ENCODE measurements around the gene L3HYPDH.

The L3HYPDH gene

DNA sequence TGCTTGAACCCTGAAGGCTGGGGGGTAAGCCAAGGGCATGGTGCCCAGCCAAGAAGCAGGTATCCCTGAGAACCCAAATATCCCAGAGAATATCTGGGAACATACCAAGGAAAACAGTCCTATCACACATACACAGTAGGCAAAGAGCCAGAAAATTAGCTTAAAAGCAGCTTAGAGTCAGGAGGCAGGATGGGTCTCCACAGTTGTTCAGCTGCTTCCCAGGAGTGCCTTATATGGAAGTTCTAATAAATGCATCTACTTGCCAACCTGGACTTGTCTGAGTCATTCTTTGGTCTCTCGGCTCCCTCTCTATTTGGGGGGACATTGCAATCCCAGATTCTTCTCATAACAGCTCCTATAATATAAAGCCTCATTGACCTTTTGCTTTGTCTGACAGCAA is 10.0 kb downstream of the L3HYPDH start:
- TF ChIP-seq FOXM1 (IDR thresholded peaks at IDR 0.05; ENCODE audit: borderline replicate concordance, low read depth) (no peak), NFIC (IDR thresholded peaks at IDR 0.05) (no peak), CEBPB (IDR thresholded peaks at IDR 0.05) (no peak)

DNA sequence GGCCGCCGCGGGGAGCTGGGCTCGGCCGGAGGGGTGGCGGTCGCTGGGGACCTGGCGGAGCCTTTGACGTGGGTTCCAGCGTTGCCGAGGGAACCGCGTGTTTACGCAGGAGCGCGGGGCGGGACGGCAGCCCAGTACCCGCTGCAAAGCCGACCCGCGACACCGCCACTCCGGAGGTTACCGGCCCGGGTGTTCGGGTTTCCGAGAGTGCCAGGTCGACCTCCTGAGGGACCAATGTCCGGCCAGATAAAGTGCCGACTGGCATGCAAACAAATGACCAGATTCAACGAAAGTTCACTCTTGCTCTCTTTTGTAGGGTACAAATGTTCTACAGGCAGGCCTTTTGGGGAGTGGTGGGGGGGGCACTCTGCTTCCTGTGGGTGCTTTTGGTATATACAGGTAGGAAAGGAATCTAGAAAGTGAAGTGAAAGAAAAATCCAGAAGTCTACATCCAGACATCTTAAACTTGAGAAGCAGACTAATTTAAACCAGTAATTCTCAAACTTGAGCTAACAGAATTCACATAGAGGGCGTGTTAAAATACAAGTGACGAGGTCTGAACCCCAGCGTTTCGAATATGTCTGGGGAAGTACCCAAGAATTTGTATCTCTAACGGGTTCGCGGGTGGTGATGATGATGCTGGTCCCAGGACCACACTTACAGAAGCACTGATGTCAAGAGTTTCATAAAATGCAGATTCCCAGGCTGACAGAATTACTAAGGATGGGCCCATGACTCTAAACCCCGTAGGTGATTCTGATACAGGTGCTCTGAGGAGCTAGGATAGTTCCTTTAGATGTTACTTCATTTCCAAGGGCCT is 18.7 kb downstream of the L3HYPDH start, which contains the start of gene GPR135:
Gene GPR135 (minus strand): TSS at position 65 of the 820 bp plus-strand sequence. CDS start 154 bp downstream, outside the sequence.
- TF ChIP-seq TAF1 (IDR thresholded peaks at IDR 0.05; ENCODE audit: low read depth) (0 out of 2 replicates have a peak, but pooled peaks have one; percentile 3), YY1 (IDR thresholded peaks at IDR 0.05; ENCODE audit: low read depth) (no peak), TCF12 (IDR thresholded peaks at IDR 0.05; ENCODE audit: low read depth) (no peak)
- TF ChIP-seq, protein P1, sequence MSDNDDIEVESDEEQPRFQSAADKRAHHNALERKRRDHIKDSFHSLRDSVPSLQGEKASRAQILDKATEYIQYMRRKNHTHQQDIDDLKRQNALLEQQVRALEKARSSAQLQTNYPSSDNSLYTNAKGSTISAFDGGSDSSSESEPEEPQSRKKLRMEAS (IDR thresholded peaks at IDR 0.05): peak; percentile 27; the same call in 1 of the 2 replicates

DNA sequence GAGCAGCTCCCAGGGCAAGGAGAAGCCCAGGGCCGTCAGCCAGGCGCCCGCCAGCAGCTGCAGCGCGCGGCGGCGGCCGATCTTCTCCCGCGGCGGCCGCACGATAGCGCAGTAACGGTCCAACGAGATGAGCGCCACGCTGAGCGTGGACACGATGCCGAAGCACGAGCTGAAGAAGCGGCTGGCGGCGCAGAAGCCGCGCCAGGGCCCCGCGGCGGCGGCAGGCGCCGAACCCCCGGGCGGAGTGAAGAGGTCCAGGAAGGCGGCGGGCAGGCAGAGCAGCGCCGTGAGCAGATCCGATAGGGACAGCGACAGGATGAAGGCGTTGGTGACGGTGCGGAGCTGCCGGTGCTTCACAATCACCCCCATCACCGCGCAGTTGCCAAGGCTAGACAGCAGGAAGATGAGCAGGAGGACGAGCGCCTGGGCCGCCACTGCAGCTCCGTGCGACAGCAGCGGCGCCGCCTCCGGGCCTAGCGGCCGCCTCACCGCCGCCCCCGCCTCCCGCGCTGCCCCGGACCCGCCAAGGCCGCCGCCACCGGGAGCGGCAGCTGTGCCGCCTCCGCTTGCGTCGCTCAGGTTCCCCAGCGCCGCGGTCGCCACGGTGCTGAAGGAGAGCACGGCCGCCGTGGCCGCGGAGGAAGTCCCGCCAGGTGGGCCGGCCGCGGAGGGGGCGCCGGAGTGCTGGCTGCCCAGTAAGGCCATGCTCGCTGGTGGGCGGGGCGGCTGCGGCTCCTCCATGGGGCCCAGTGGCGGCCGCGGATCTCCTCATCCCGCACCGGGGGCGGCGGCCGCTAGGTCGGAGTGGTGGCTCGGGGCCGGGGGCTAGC is 19.5 kb downstream of the L3HYPDH start:
- TF ChIP-seq ZBTB7A (IDR thresholded peaks at IDR 0.05; ENCODE audit: low read depth): peak; percentile 63; the same call in 1 of the 2 replicates
- TF ChIP-seq EP300 (IDR thresholded peaks at IDR 0.05; ENCODE audit: borderline replicate concordance): no peak
- TF ChIP-seq EGR1 (IDR thresholded peaks at IDR 0.05): no peak
- no peak for TF ChIP-seq TEAD4 (IDR thresholded peaks at IDR 0.05)
- TF ChIP-seq RAD21 (IDR thresholded peaks at IDR 0.05; ENCODE audit: low read depth): no peak
- TF ChIP-seq, protein P2, sequence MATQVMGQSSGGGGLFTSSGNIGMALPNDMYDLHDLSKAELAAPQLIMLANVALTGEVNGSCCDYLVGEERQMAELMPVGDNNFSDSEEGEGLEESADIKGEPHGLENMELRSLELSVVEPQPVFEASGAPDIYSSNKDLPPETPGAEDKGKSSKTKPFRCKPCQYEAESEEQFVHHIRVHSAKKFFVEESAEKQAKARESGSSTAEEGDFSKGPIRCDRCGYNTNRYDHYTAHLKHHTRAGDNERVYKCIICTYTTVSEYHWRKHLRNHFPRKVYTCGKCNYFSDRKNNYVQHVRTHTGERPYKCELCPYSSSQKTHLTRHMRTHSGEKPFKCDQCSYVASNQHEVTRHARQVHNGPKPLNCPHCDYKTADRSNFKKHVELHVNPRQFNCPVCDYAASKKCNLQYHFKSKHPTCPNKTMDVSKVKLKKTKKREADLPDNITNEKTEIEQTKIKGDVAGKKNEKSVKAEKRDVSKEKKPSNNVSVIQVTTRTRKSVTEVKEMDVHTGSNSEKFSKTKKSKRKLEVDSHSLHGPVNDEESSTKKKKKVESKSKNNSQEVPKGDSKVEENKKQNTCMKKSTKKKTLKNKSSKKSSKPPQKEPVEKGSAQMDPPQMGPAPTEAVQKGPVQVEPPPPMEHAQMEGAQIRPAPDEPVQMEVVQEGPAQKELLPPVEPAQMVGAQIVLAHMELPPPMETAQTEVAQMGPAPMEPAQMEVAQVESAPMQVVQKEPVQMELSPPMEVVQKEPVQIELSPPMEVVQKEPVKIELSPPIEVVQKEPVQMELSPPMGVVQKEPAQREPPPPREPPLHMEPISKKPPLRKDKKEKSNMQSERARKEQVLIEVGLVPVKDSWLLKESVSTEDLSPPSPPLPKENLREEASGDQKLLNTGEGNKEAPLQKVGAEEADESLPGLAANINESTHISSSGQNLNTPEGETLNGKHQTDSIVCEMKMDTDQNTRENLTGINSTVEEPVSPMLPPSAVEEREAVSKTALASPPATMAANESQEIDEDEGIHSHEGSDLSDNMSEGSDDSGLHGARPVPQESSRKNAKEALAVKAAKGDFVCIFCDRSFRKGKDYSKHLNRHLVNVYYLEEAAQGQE (IDR thresholded peaks at IDR 0.05; ENCODE audit: low read depth): peak; percentile 42; the same call in 1 of the 2 replicates
- TF ChIP-seq CEBPB (IDR thresholded peaks at IDR 0.05): no peak
- TF ChIP-seq, protein P1 (IDR thresholded peaks at IDR 0.05): peak; percentile 57
- TF ChIP-seq, protein P3, sequence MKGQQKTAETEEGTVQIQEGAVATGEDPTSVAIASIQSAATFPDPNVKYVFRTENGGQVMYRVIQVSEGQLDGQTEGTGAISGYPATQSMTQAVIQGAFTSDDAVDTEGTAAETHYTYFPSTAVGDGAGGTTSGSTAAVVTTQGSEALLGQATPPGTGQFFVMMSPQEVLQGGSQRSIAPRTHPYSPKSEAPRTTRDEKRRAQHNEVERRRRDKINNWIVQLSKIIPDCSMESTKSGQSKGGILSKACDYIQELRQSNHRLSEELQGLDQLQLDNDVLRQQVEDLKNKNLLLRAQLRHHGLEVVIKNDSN (IDR thresholded peaks at IDR 0.05): no peak
- no peak for TF ChIP-seq NFIC (IDR thresholded peaks at IDR 0.05)
- TF ChIP-seq TAF1 (IDR thresholded peaks at IDR 0.05; ENCODE audit: low read depth): no peak; the same call in 1 of the 2 replicates

DNA sequence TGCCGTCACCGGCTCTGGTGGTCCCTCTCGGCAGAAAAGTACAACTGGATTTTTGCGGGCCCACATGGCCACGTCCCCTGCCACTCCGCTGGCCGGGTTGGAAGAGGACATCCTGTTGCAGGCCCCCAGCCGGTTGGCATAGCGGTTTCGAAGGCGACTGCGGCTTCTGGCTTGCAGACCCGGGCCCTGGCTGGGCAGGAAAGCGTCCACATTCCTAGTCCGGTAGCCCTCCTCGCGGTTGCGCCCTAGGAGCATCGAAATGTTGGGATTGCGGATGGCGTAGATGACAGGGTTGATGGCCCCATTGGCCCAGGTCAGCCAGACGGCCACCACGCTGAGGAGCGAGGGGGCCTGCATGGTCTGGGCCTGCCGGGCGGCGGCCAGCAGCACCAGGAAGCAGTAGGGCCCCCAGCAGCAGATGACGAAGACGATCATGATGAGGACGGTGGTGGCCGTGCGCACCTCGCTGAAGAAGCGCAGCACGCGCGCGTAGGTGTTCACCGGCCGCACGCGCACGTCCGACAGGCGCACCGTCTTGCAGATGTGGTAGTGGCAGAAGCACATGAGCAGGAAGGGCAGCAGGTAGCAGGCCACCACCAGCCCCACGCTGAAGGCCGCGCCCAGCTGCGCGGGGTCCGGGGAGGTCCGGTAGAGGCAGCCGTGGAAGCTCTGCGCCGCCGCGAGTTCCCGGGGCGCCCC is 20.3 kb downstream of the L3HYPDH start:
- TF ChIP-seq CREB1 (IDR thresholded peaks at IDR 0.05; ENCODE audit: low read depth) (no peak), TAF1 (IDR thresholded peaks at IDR 0.05; ENCODE audit: low read depth) (no peak), FOXM1 (IDR thresholded peaks at IDR 0.05; ENCODE audit: borderline replicate concordance, low read depth) (no peak), NFIC (IDR thresholded peaks at IDR 0.05) (no peak), YY1 (IDR thresholded peaks at IDR 0.05; ENCODE audit: low read depth) (no peak), EP300 (IDR thresholded peaks at IDR 0.05; ENCODE audit: borderline replicate concordance) (no peak), EGR1 (IDR thresholded peaks at IDR 0.05) (no peak), TCF12 (IDR thresholded peaks at IDR 0.05; ENCODE audit: low read depth) (no peak), CEBPB (IDR thresholded peaks at IDR 0.05) (no peak)
- TF ChIP-seq, protein P2 (IDR thresholded peaks at IDR 0.05; ENCODE audit: low read depth): no peak

DNA sequence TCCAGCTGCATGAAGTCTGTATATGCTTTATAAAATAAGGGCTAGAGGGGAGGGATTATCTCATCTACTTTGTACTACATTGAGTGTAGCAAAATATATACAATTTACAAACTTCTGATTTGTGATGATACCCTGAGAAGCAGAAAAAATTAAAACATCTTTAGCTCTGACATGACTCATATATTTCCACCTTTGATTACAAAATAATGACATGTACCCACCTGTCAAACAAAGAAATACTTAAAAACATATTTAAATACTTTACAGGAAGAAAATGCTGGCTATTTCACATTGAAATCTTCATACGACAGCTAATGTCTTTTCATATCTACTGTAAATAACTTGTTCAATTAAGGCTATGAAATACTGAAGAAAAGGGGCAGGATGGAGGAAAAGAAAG is 22.3 kb downstream of the L3HYPDH start:
- TF ChIP-seq EP300 (IDR thresholded peaks at IDR 0.05; ENCODE audit: borderline replicate concordance): no peak
- no peak for TF ChIP-seq TAF1 (IDR thresholded peaks at IDR 0.05; ENCODE audit: low read depth)

DNA sequence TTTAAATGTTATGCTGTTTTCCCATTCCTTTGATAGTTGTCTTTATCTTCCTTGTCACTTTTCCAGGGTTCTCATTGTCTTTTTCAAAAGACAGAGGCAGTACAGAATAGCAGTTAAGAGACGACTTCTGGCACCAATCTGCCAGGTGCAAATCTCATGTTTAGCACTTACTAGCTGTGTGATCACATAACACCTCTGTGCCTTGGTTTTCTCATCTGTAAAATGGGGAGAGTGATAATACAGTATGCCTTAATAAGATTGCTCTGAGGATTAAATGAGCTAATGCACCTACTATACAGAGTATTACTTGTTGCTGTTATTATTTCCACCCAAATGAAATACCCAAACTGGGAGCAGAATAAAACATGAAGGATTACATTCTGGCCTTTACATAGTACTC is 23.8 kb downstream of the L3HYPDH start:
- TF ChIP-seq RAD21 (IDR thresholded peaks at IDR 0.05; ENCODE audit: low read depth) (no peak), TCF12 (IDR thresholded peaks at IDR 0.05; ENCODE audit: low read depth) (no peak), CEBPB (IDR thresholded peaks at IDR 0.05) (no peak), TEAD4 (IDR thresholded peaks at IDR 0.05) (no peak), TAF1 (IDR thresholded peaks at IDR 0.05; ENCODE audit: low read depth) (no peak), EP300 (IDR thresholded peaks at IDR 0.05; ENCODE audit: borderline replicate concordance) (no peak), FOXM1 (IDR thresholded peaks at IDR 0.05; ENCODE audit: borderline replicate concordance, low read depth) (no peak), CREB1 (IDR thresholded peaks at IDR 0.05; ENCODE audit: low read depth) (no peak), EGR1 (IDR thresholded peaks at IDR 0.05) (no peak), ZBTB7A (IDR thresholded peaks at IDR 0.05; ENCODE audit: low read depth) (no peak), YY1 (IDR thresholded peaks at IDR 0.05; ENCODE audit: low read depth) (no peak), NFIC (IDR thresholded peaks at IDR 0.05) (no peak)
- TF ChIP-seq, protein P3 (IDR thresholded peaks at IDR 0.05): no peak
- TF ChIP-seq, protein P2 (IDR thresholded peaks at IDR 0.05; ENCODE audit: low read depth): no peak
- TF ChIP-seq, protein P1 (IDR thresholded peaks at IDR 0.05): no peak
